Right lobe of liver (tissue), 4 donors: ENCODE measurements around the gene ADAM8.

ENCODE experiments used
- CTCF ChIP-seq, 4 donors: fragments of 200-600 bp in 3 of 4; fragments of 450-650 bp in 1 of 4; IDR thresholded peaks; one replicate each; pipeline versions ENCODE4 v1.5.1 to v1.8.0; 2016 to 2022; ENCODE audit warnings: antibody characterized with exemption in 4 of 4, mild to moderate bottlenecking in 2 of 4
- POLR2A ChIP-seq: fragments of 450-650 bp; IDR thresholded peaks from one replicate; pipeline ENCODE4 v1.6.1; 2017; ENCODE audit warnings: antibody characterized with exemption, mild to moderate bottlenecking
- donor health status: DM: no; HTN: no; CAD: no.
- donor health status: DM: no; HTN: no; CAD: no.
- donor health status: DM: no; HTN: yes; CAD: no.

DNA sequence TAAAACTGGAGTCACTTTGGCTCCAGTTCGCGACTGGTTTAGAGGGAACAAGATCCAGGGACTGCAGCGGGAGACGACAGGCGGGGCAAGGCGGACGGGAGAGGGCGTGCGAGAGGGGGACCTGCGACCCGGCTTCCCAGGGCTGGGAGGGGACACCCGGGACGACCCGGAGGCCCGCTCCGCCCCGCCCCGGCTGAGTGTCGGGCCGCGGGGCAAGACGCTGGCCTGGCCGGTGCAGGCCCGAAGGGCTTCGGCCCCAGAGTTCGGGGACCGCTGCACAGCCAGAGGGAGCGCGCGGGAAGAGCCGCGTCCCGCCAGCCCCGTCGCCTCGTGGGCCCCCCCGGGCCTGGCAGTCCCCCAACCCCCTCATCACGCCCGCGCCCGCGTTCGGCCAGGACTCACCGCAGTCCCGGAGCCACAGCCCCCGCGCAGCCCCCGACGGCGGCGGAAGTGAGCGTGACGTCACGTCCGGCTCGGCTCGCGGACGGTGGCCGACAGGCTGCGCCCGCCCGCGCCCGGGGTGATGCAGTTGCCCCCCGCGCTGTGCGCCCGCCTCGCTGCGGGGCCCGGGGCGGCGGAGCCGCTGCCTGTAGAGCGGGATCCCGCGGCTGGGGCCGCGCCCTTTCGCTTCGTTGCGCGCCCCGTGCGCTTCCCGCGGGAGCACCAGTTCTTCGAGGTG lies 31.9 kb upstream of the ADAM8 start, which contains the start of the genes TUBGCP2 and ZNF511:
- TF ChIP-seq CTCF (IDR thresholded peaks at IDR 0.05) = peak in 1 of 4 donors; percentile 27
- TF ChIP-seq POLR2A = peak; percentile 79
